ENCODE data around the gene DPEP1.
A peak's percentile ranks its signal among the peaks of the same experiment; 100 is the strongest.
"Not testable (repeated sequence)": the region's sequence is repeated elsewhere in the genome, so short reads cannot be mapped to it uniquely, and the experiment has no call there.

DPEP1 gene

GRCh38 chr16:89613231-89613953 lies at the start of gene DPEP1:
TSS of gene DPEP1 (plus strand) at chr16:89613642. CDS start at chr16:89630411, 16,769 bp downstream.
- DNase-seq (ENCODE audit: low read depth, low spot score) = no peak

DNA sequence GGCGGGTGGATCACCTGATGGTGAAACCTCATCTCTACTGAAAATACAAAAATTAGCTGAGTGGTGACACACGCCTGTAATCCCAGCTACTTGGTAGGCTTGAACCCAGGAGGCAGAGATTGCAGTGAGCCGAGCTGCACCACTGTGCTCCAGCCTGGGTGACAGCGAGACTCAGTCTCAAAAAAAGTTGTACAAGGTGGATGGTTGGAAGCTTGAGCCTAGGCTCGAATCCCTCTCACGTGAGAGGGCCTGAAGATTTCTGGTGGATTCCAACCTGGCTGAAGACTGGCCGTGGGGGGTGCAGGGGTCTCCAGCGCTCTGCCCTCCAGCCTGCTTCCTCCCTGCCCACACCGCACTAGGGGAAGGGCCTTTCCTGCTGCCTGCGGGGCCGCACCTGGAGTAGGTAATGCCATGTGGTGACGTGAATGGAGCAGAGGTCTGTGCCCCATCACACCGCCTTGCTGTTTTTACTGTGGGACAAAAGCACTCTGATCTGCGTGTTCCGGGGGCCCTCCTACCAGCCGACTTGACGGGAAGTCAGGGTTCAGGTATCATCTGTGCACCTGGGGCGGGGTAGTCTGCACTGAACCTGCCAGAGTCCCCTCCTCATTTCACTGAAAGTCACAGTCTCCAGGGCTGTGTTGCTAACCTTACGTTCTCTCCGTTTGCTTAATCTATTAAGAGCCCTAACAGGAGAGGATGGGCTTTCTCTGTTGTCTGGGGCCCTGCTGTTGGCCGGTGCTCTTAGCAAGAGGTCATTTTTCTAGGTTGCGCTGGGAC lies 48.8 kb upstream of the DPEP1 start:
- DNase-seq (ENCODE audit: low read depth, low spot score) = no peak

DNA sequence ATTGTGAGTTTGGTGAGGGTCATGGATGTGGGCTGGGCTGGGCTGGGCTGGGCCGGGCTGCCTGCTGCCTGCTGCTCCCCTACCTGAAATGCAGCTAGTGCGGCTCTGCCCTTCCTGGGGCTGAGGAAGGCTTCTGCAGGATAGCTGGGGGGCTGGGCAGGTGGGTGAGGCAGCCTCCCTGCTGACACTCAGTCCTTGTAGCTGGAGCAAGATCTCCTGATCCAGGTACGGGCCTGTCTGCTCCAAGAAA lies 48.3 kb upstream of the DPEP1 start:
- DNase-seq (ENCODE audit: low read depth, low spot score) = no peak

DNA sequence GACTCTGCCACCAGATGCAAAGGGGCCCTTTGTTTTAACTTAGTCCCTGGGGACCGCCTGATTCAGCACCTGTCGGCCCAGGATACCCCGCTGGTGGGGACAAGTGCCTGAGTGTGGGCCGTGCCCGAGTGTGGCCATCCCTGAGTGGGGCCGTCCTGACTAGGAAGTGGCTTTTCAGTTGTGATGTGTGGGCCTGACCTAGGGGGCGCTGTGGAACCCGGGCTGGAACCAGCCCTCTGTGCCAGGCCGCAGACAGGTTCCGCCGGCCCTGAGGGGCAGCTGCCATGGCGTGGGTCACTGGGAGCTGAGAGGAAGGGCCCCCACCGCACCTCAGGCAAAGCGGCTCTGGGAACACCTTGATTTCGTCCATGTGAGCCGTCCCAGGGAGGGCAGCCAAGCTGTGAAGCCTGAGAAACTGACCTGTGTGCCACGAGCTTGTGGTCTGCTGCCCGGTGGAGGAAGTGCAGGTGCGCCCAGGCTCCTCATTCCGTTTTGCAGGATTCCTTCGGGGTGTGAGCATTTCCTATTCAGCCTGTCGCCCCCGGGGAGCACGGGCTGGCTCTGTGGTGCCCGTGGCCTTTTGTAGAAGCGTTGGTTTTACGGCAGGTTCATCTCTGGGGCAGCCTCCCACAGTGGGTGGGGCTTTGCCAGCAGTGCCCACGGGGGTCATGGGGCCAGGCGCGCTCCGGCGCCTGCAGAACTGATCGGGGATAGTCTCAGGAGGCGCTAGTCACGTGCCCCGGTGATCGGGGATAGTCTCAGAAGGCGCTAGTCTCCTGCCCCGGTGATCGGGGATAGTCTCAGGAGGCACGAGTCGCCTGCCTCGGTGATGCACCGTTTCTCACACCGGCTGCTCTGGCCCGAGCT lies 47.7 kb upstream of the DPEP1 start:
- peak; percentile 62 for DNase-seq (ENCODE audit: low read depth, low spot score)

GRCh38 chr16:89567656-89568594 lies 45.5 kb upstream of the DPEP1 start:
- DNase-seq (ENCODE audit: low read depth, low spot score) = no peak

- no peak for DNase-seq (ENCODE audit: low read depth, low spot score)
These were observed 43.7 kb upstream of the DPEP1 start for GRCh38 chr16:89569506-89570341.

- no peak for DNase-seq (ENCODE audit: low read depth, low spot score)
These were observed 43.0 kb upstream of the DPEP1 start for GRCh38 chr16:89570342-89570923.

DNA sequence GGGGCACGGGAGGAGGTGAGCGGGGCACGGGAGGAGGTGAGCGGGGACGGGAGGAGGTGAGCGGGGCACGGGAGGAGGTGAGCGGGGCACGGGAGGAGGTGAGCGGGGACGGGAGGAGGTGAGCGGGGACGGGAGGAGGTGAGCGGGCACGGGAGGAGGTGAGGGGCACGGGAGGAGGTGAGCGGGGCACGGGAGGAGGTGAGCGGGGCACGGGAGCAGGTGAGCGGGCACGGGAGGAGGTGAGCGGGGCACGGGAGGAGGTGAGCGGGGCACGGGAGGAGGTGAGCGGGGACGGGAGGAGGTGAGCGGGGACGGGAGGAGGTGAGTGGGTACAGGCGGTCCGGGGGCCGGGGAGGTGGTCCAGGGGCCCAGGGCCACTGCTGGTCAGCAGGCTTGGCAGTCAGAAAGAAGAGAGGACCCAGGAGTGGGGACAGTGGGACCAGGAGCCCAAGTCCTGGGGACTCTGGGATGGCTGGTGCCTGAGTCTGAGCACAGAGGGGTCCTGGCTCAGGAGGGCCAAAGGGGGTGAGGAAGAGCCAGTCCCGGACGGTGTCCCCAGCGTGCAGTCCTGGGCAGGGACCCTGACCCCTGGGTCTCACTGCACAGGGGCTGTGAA lies 42.4 kb upstream of the DPEP1 start:
- DNase-seq (ENCODE audit: low read depth, low spot score) = not testable (repeated sequence)

- DNase-seq (ENCODE audit: low read depth, low spot score) = no peak
These were observed 41.8 kb upstream of the DPEP1 start for GRCh38 chr16:89571636-89572035.

GRCh38 chr16:89572073-89572484 lies 41.4 kb upstream of the DPEP1 start:
- DNase-seq (ENCODE audit: low read depth, low spot score) = no peak

DNA sequence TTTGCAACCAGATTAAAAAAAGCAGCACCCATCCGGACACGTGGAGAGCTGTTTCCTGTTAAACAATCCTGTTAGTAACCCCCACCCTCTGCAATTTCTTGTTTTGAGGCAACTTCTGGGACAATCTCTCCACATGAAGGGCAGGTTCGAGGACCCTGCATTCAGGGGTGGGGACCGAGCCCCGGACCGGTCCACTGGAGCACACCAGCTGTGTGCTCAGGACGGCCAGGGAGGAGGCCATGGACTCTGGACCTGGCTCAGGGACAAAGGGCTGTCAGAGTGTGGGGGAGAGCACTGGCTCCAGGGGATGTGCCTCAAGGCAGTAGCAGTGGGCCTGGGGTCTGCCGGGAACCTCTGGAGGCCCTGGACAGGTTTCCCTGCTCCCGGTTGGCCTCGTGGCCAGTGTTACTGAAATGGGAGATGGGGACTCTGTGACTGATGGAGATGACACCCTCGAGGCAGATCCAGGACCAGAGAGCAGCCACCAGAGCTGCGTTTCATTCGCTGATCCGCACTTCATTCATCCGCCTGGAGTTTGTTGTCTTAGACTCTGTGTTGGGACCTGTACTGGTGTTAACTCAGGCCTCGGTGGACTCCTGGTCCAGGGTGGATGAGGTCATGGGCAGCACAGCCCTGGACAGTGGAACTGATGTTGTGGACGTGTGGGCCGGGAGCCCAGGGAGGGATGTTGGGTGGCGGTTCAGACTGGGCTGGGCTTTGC lies 40.8 kb upstream of the DPEP1 start:
- no peak for DNase-seq (ENCODE audit: low read depth, low spot score)

GRCh38 chr16:89573826-89574680 lies 39.4 kb upstream of the DPEP1 start:
- DNase-seq (ENCODE audit: low read depth, low spot score) = no peak

- peak; percentile 91 for DNase-seq (ENCODE audit: low read depth, low spot score)
These were observed 38.7 kb upstream of the DPEP1 start for GRCh38 chr16:89574681-89575246.

- DNase-seq (ENCODE audit: low read depth, low spot score) = peak; percentile 39
These were observed 37.9 kb upstream of the DPEP1 start, which contains the start of gene CPNE7 for GRCh38 chr16:89575247-89576152. TSS of gene CPNE7 (plus strand) at chr16:89575758. CDS start at chr16:89575898, 140 bp downstream.

- DNase-seq (ENCODE audit: low read depth, low spot score) = no peak
These were observed 37.0 kb upstream of the DPEP1 start for GRCh38 chr16:89576153-89577054.
